IMR-90 (cell line): ENCODE data around the gene AQP1.

Source experiments
- BHLHE40 ChIP-seq: fragments of 150-350 bp; IDR thresholded peaks from 2 replicates; pipeline ENCODE4 v1.6.1; 2016; ENCODE audit warnings: mild to moderate bottlenecking, low read depth, low read length
- CEBPB ChIP-seq: IDR thresholded peaks from 2 replicates; pipeline ENCODE4 v1.6.1; 2012; ENCODE audit warnings: low read depth, low read length, improper control_type of control experiment
- MAFK ChIP-seq: IDR thresholded peaks from 2 replicates; pipeline ENCODE4 v1.6.1; 2012; ENCODE audit warnings: low read depth, low read length, improper control_type of control experiment
- MAZ ChIP-seq: IDR thresholded peaks from 2 replicates; pipeline ENCODE4 v1.6.1; 2012; ENCODE audit warnings: low read depth, mild to moderate bottlenecking, low read length, improper control_type of control experiment, moderate library complexity, borderline replicate concordance
- MXI1 ChIP-seq: IDR thresholded peaks from 2 replicates; pipeline ENCODE4 v1.6.1; 2012; ENCODE audit warnings: low read depth, mild to moderate bottlenecking, low read length, moderate library complexity, borderline replicate concordance
- POLR2A ChIP-seq: IDR thresholded peaks from 2 replicates; pipeline ENCODE4 v1.6.1; 2012; ENCODE audit warnings: mild to moderate bottlenecking, low read depth, low read length
- RAD21 ChIP-seq: IDR thresholded peaks from 2 replicates; pipeline ENCODE4 v1.6.1; 2012; ENCODE audit warnings: low read length, improper control_type of control experiment
- SMC3 ChIP-seq: fragments of 150-350 bp; IDR thresholded peaks from 2 replicates; pipeline ENCODE4 v1.6.1; 2016; ENCODE audit warnings: low read depth, mild to moderate bottlenecking, antibody characterized with exemption, low read length, moderate library complexity
- TF ChIP-seq, protein P1 (sequence below): conservative IDR thresholded peaks from 2 replicates; pipeline ENCODE4 v1.5.1; 2012; ENCODE audit warnings: mild to moderate bottlenecking, low read depth, low read length, improper control_type of control experiment
- TF ChIP-seq, protein P2 (sequence below): fragments of 150-350 bp; IDR thresholded peaks from 2 replicates; pipeline ENCODE4 v1.6.1; 2017; ENCODE audit warnings: mild to moderate bottlenecking, antibody characterized with exemption, low read length, low read depth
- TF ChIP-seq, protein P3 (sequence below): fragments of 150-350 bp; IDR thresholded peaks from 2 replicates; pipeline ENCODE4 v1.6.1; 2016; ENCODE audit warnings: low read depth, mild to moderate bottlenecking, low read length, moderate library complexity, borderline replicate concordance

DNA sequence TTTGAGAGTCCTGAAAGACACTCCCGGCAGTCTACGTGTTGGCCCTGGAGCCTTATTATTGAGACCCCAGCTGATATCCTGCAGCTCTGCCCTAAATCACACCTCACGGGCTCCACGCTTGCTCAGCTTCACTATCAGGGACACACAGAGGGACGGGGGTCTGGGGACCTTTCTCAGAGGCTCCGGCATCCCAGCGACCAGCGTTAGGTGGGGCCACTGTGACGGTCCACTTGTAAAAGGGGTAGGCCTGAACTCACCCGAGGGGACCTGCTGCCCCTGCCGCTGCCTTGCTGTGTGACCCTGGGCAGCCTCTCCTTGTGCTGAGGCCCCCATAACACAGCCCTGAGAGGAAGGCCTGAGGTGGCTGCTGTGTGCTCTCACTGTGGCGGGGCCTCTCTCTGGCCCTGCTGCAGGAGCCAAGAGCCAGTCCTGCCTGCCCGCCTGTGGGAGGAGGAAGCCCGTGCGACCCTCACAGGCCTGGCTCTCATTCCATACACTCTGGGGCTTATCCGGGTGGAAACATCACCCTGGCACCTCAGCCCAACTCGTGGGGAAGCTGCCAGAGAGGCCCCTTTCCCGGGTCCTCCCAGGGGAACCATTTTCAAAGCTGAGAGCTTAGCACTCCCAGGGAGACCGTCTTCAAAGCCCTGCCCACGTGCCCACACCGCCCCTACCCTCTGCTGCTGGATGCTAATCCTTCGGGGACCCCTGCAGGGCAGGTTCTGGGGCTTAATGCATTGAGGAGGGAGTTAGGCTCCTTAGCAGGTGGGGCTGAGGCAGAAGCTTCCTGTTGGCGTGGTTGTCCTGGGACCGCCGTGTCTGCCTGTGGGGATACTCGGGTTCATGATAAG is 21.7 kb downstream of the AQP1 start:
- TF ChIP-seq, protein P1, sequence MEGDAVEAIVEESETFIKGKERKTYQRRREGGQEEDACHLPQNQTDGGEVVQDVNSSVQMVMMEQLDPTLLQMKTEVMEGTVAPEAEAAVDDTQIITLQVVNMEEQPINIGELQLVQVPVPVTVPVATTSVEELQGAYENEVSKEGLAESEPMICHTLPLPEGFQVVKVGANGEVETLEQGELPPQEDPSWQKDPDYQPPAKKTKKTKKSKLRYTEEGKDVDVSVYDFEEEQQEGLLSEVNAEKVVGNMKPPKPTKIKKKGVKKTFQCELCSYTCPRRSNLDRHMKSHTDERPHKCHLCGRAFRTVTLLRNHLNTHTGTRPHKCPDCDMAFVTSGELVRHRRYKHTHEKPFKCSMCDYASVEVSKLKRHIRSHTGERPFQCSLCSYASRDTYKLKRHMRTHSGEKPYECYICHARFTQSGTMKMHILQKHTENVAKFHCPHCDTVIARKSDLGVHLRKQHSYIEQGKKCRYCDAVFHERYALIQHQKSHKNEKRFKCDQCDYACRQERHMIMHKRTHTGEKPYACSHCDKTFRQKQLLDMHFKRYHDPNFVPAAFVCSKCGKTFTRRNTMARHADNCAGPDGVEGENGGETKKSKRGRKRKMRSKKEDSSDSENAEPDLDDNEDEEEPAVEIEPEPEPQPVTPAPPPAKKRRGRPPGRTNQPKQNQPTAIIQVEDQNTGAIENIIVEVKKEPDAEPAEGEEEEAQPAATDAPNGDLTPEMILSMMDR, result no peak
- TF ChIP-seq POLR2A, result no peak
- no peak for TF ChIP-seq MXI1
- no peak for TF ChIP-seq MAFK
- TF ChIP-seq, protein P2, sequence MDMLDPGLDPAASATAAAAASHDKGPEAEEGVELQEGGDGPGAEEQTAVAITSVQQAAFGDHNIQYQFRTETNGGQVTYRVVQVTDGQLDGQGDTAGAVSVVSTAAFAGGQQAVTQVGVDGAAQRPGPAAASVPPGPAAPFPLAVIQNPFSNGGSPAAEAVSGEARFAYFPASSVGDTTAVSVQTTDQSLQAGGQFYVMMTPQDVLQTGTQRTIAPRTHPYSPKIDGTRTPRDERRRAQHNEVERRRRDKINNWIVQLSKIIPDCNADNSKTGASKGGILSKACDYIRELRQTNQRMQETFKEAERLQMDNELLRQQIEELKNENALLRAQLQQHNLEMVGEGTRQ, result no peak
- TF ChIP-seq SMC3, result no peak
- TF ChIP-seq MAZ, result no peak
- TF ChIP-seq BHLHE40, result no peak
- TF ChIP-seq, protein P3, sequence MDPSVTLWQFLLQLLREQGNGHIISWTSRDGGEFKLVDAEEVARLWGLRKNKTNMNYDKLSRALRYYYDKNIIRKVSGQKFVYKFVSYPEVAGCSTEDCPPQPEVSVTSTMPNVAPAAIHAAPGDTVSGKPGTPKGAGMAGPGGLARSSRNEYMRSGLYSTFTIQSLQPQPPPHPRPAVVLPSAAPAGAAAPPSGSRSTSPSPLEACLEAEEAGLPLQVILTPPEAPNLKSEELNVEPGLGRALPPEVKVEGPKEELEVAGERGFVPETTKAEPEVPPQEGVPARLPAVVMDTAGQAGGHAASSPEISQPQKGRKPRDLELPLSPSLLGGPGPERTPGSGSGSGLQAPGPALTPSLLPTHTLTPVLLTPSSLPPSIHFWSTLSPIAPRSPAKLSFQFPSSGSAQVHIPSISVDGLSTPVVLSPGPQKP, result no peak
- no peak for TF ChIP-seq CEBPB
- no peak for TF ChIP-seq RAD21
